Glomerular visceral epithelial cell (primary cell): ENCODE data around the gene AIF1L.
"Not testable (repeated sequence)": the region's sequence is repeated elsewhere in the genome, so short reads cannot be mapped to it uniquely, and the experiment has no call there.

Experiments used
- DNase-seq: peaks from one replicate; pipeline ENCODE4 v3.0.0-alpha.2; 2016; ENCODE audit errors: extremely low spot score

AIF1L gene

GRCh38 chr9:131099102-131099606 lies 2.8 kb downstream of the AIF1L start:
- DNase-seq = no peak

- not testable (repeated sequence) for DNase-seq
Measured at GRCh38 chr9:131099845-131100244, 3.5 kb downstream of the AIF1L start.

- DNase-seq = peak; percentile 57
Measured at GRCh38 chr9:131100445-131100844, 4.1 kb downstream of the AIF1L start.

- DNase-seq = no peak
Measured at GRCh38 chr9:131101207-131101964, 5.1 kb downstream of the AIF1L start.

GRCh38 chr9:131103024-131103423 lies 6.7 kb downstream of the AIF1L start:
- DNase-seq = no peak

- no peak for DNase-seq
Measured at GRCh38 chr9:131103535-131103934, 7.2 kb downstream of the AIF1L start.

GRCh38 chr9:131104016-131104740 lies 7.8 kb downstream of the AIF1L start:
- DNase-seq = no peak

- DNase-seq = no peak
Measured at GRCh38 chr9:131105952-131106351, 9.6 kb downstream of the AIF1L start.

GRCh38 chr9:131107760-131108159 lies 11.4 kb downstream of the AIF1L start:
- no peak for DNase-seq

- DNase-seq = peak; percentile 96
Measured at GRCh38 chr9:131111186-131111853, 15.0 kb downstream of the AIF1L start.

- DNase-seq = peak; percentile 15
Measured at GRCh38 chr9:131111854-131112311, 15.6 kb downstream of the AIF1L start.

GRCh38 chr9:131112374-131113154 lies 16.2 kb downstream of the AIF1L start:
- peak; percentile 65 for DNase-seq

GRCh38 chr9:131113655-131114054 lies 17.3 kb downstream of the AIF1L start:
- no peak for DNase-seq

GRCh38 chr9:131114084-131114535 lies 17.8 kb downstream of the AIF1L start:
- DNase-seq = no peak

GRCh38 chr9:131115360-131115742 lies 19.0 kb downstream of the AIF1L start:
- not testable (repeated sequence) for DNase-seq

- no peak for DNase-seq
Measured at GRCh38 chr9:131116281-131117120, 20.2 kb downstream of the AIF1L start.

GRCh38 chr9:131117121-131117761 lies 20.9 kb downstream of the AIF1L start:
- DNase-seq = no peak

GRCh38 chr9:131117762-131118145 lies 21.4 kb downstream of the AIF1L start:
- no peak for DNase-seq

- no peak for DNase-seq
Measured at GRCh38 chr9:131119600-131119999, 23.3 kb downstream of the AIF1L start.

GRCh38 chr9:131120620-131121228 lies 24.4 kb downstream of the AIF1L start:
- DNase-seq = no peak
